Ascending aorta (tissue), 2 donors: ENCODE data around the gene AOAH. TPM values are rescaled to one million over a fixed set of nuclear protein-coding genes. Genes with fewer than 3 reads are reported as not detected.

Source experiments
- DNase-seq, 2 donors: peaks; one replicate each; pipeline ENCODE4 v3.0.0-alpha.2; 2019; ENCODE audit warnings: low spot score in 2 of 2
- H3K27ac ChIP-seq, 2 donors: fragments of 200-600 bp; sonication (generic); one replicate each; pipeline ENCODE4 v1.5.1; 2016 to 2017; ENCODE audit warnings: mild to moderate bottlenecking in 1 of 2
- H3K27me3 ChIP-seq: fragments of 200-600 bp; sonication (generic); one replicate; pipeline ENCODE4 v1.5.1; 2017
- H3K36me3 ChIP-seq, 2 donors: fragments of 200-600 bp; sonication (generic); one replicate each; pipeline ENCODE4 v1.5.1; 2016
- H3K4me1 ChIP-seq, 2 donors: fragments of 200-600 bp; sonication (generic); one replicate each; pipeline ENCODE4 v1.5.1; 2016 to 2017; ENCODE audit warnings: mild to moderate bottlenecking in 1 of 2
- H3K4me3 ChIP-seq, 2 donors: fragments of 200-600 bp; sonication (generic); one replicate each; pipeline ENCODE4 v1.5.1; 2016 to 2017; ENCODE audit warnings: mild to moderate bottlenecking in 1 of 2
- H3K9me3 ChIP-seq, 2 donors: fragments of 200-600 bp; sonication (generic); one replicate each; pipeline ENCODE4 v1.5.1; 2016
- intact Hi-C: fragments of 100-400 bp; cut with DNase I; formaldehyde crosslinking; loops from one replicate; pipeline ENCODE4 v1.15.1; 2023
- total RNA-seq: library from RNA; depleted of rRNA; stranded (reverse); fragments of >200 nt; gene quantifications from one replicate; pipeline ENCODE4 v1.1.0, GENCODE V29; 2016
- TF ChIP-seq, protein P1 (sequence below), 3 experiments: fragments of 200-600 bp in 2 of 3; fragments of 450-650 bp in 1 of 3; sonication (generic) in 2 of 3; IDR thresholded peaks; one replicate each; pipeline ENCODE4 v1.5.1; 2016 to 2019; ENCODE audit warnings: antibody characterized with exemption in 3 of 3, mild to moderate bottlenecking in 1 of 3, moderate library complexity in 1 of 3

Gene AOAH
- total RNA-seq, 1 donor from 2014 or later: 0.75 TPM

DNA sequence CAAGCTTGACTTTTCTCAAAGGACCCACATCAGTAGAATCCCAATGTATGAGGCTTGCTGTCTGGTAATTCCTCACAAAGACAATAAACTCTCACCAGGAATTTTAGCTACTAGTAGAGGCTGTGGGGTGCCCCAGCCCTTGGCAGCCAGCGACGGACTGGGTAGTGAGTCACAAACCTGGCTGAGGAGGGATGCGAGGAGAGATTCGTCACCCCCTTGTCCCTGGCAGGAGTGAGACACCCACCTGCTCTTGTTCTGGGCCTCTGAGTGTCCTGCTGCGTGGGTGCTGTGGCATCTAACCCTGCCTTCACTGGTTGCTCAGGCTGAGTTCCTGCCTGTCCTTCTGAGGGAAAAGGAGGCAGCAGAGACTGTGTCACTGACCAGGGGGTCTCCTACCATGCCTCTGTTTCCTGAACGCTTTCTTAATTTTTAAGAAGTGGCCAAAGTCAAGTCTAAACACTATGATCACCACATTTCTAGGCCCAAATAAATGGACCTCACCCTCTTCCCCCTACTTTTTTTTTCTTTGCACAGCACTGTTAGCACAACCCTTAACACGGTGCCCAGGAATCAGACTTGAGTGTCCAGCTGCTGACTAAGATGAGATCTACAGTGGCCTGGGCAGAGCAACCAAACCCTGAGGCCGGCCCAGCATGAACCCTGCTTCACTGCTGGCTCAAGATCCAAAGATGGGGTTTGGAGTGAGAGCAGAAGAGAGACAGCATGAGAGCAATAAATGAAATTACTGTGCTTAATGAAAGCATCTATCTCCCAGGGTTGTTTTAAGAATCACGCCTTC, 188.2 kb downstream of the AOAH start:
- DNase-seq: no peak
- Histone ChIP-seq H3K27me3 (no peaks in the 10 kb centered on the region), H3K9me3 (no peaks in the 10 kb centered on the region), H3K4me1 (no peaks in the 10 kb centered on the region), H3K36me3 (no peaks in the 10 kb centered on the region), H3K27ac (no peak overlapping the region), H3K4me3 (no peak overlapping the region)
- intact Hi-C loops: no loop called here
- TF ChIP-seq, protein P1, sequence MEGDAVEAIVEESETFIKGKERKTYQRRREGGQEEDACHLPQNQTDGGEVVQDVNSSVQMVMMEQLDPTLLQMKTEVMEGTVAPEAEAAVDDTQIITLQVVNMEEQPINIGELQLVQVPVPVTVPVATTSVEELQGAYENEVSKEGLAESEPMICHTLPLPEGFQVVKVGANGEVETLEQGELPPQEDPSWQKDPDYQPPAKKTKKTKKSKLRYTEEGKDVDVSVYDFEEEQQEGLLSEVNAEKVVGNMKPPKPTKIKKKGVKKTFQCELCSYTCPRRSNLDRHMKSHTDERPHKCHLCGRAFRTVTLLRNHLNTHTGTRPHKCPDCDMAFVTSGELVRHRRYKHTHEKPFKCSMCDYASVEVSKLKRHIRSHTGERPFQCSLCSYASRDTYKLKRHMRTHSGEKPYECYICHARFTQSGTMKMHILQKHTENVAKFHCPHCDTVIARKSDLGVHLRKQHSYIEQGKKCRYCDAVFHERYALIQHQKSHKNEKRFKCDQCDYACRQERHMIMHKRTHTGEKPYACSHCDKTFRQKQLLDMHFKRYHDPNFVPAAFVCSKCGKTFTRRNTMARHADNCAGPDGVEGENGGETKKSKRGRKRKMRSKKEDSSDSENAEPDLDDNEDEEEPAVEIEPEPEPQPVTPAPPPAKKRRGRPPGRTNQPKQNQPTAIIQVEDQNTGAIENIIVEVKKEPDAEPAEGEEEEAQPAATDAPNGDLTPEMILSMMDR (IDR thresholded peaks at IDR 0.05): no peak

DNA sequence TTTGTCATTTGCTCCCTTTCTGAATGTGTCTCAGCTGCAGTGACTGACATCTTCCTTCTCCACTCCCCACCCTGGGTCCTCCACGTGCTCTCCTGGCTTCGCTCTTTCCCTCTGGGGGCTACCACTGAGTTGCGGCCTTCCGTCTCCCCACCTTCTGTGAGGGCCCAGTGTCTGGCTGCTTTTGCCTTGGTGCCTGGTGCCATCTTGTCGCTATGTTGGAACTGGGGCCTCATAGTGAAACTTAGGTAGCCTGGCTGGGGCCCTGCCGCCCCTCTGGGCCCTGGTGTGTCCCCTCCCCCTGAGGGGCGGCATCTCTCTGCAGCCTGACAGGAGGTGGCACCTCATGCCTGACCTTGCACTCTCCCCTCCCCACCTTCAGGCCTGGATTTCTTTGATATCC, 190.6 kb downstream of the AOAH start:
- no peaks in the 10 kb centered on the region for H3K27me3 ChIP-seq
- no peaks in the 10 kb centered on the region for H3K9me3 ChIP-seq
- intact Hi-C loops: no loop called here
- H3K4me1 ChIP-seq: no peaks in the 10 kb centered on the region
- H3K27ac ChIP-seq: no peak overlapping the region
- DNase-seq: no peak
- no peak overlapping the region for H3K4me3 ChIP-seq
- H3K36me3 ChIP-seq: no peaks in the 10 kb centered on the region
- TF ChIP-seq, protein P1 (IDR thresholded peaks at IDR 0.05): no peak

DNA sequence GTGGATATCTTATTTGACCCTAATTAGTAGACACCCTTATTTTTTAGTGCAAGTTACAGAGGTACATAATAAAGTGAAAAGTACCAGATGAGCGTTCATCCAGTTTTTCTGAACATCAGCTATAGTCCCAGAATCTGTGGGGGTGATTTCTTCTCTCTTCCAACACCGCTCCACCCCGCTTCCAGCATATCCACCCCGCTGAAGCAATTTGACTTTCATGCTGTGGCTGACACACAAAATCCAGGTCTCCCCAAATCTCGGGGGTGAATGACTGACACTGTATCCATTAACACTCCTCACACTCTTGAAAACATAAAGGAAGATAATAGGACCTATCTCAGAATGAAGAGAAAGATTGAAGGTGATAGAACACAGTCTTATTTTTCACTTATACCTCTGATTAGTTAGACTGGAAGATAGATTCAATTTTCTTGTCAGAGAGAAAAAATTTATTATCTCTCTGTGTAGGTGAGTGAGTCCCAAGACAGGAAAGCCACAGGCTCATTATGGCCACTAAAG, 191.3 kb downstream of the AOAH start:
- Histone ChIP-seq H3K27me3 (no peaks in the 10 kb centered on the region), H3K4me3 (no peak overlapping the region), H3K4me1 (no peaks in the 10 kb centered on the region), H3K36me3 (no peaks in the 10 kb centered on the region), H3K9me3 (no peaks in the 10 kb centered on the region), H3K27ac (no peak overlapping the region)
- TF ChIP-seq, protein P1 (IDR thresholded peaks at IDR 0.05): no peak
- intact Hi-C loops: no loop called here
- no peak for DNase-seq

DNA sequence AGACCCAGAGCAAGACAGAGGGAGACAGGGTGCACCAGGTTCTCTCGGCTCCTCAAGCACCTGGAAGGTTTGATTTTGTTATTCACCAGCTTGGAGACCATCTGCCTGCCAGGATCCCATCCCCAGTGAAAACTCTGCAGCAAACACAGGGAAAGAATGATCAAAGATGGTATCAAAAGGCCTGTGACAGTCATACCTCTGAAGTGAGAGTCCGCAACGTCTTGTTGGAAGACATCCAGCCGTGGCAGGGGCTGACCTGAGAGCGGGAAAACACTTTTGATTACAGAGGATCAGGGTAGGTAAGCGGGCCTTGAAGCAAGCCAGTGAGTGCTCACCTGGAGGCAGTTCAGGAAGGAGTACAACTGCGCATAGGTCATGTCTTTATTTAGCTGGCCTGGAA, 192.3 kb downstream of the AOAH start:
- no peak for DNase-seq
- Histone ChIP-seq H3K27me3 (no peaks in the 10 kb centered on the region), H3K36me3 (no peaks in the 10 kb centered on the region), H3K9me3 (no peaks in the 10 kb centered on the region), H3K4me3 (no peak overlapping the region), H3K27ac (no peak overlapping the region), H3K4me1 (no peaks in the 10 kb centered on the region)
- intact Hi-C loops: no loop called here
- TF ChIP-seq, protein P1 (IDR thresholded peaks at IDR 0.05): no peak

DNA sequence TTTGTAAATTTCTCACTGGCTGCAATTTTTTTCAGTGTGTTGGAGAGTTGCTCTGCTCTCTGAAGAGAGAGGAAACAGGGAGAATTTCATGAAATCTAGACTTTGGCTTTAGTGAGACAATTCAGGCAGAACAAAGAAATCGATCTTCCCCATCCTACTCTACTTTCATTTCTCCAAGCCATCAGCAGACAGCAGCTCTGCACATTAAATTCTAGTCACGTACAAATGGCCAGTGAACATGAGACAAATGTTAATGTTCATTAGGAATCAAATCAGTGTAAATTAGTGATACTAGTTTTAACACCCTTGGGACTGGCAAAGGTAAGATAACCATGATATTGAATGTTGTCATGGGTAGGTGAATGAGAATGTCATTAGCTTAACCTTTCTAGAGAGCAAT, 193.8 kb downstream of the AOAH start:
- TF ChIP-seq, protein P1 (IDR thresholded peaks at IDR 0.05): no peak
- intact Hi-C loops: no loop called here
- Histone ChIP-seq H3K4me1 (no peaks in the 10 kb centered on the region), H3K4me3 (no peak overlapping the region), H3K9me3 (no peaks in the 10 kb centered on the region), H3K27me3 (no peaks in the 10 kb centered on the region), H3K36me3 (no peaks in the 10 kb centered on the region), H3K27ac (no peak overlapping the region)
- DNase-seq: no peak
